ENCODE data around the gene TTC36. TPM values are rescaled to one million over a fixed set of nuclear protein-coding genes. Genes with fewer than 3 reads are reported as not detected.

The TTC36 gene
- total and polyA plus RNA-seq, 9 of the 15 experiments (the other 6 are each of a cell fraction or from before 2014, with no cell fraction given): 0.22 to 0.23 TPM; not detected in 7

DNA sequence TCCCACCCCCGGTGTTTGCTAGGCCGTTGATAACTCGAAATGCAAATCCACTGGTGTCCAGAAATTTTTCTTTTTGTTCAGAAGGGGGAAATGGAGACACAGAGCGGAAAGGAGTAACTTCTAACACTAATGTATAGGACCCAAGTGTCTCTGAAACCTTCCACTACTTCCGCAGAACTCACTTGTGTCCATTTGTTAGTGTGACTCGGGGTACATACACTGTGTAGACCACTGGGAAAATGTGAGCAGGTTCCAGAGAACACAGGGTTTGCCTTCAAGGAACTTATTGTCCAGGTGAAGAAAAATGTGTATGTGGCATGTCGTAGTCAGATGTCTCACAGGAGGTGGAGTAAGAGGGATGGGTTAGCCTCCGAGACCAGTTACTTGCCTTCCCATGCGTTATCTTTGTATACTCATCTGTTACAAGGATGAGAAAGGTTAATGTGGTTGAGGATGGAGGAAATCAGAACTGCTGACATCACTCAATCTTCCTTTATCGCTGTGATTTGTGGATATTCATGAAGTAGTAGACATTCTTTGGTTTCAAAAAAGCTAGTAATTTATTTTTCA, 45.8 kb downstream of the TTC36 start (continued):
- TF ChIP-seq PHF8 (IDR thresholded peaks at IDR 0.05; ENCODE audit: borderline replicate concordance, low read length) (no peak), GTF2F1 (IDR thresholded peaks at IDR 0.05; ENCODE audit: low read depth, low read length) (no peak), PHB2 (IDR thresholded peaks at IDR 0.05; ENCODE audit: low read depth) (no peak), NBN (IDR thresholded peaks at IDR 0.05; ENCODE audit: low read depth) (no peak; the same call in 1 of the 2 replicates), CBFA2T2 (conservative IDR thresholded peaks at IDR 0.05) (peak; percentile 85), RUNX1 (IDR thresholded peaks at IDR 0.05; ENCODE audit: low read depth) (no peak), ZC3H8 (IDR thresholded peaks at IDR 0.05) (no peak), SMARCE1 (IDR thresholded peaks at IDR 0.05) (0 out of 2 replicates have a peak, but pooled peaks have one; percentile 37), RFX7 (CRISPR knock-in tag; IDR thresholded peaks at IDR 0.05) (no peak), PHTF2 (CRISPR knock-in tag; IDR thresholded peaks at IDR 0.05) (no peak), NR4A1 (CRISPR knock-in tag; IDR thresholded peaks at IDR 0.05) (no peak), NR4A1 (tag; IDR thresholded peaks at IDR 0.05) (0 out of 2 replicates have a peak, but pooled peaks have one; percentile 73), RCOR1 (IDR thresholded peaks at IDR 0.05; ENCODE audit: borderline replicate concordance in 1 of 2, low read depth in 2 of 2, low read length in 2 of 2) (peak; percentile 100), ZFPM2 (CRISPR knock-in tag; IDR thresholded peaks at IDR 0.05) (no peak), IFI16 (CRISPR knock-in tag; IDR thresholded peaks at IDR 0.05) (no peak), KLF16 (IDR thresholded peaks at IDR 0.05) (peak; percentile 61), CEBPB (tag; IDR thresholded peaks at IDR 0.05) (no peak), DMBX1 (CRISPR knock-in tag; IDR thresholded peaks at IDR 0.05; ENCODE audit: borderline replicate concordance) (no peak), HDAC2 (IDR thresholded peaks at IDR 0.05) (peak; percentile 100), XRCC4 (IDR thresholded peaks at IDR 0.05; ENCODE audit: extremely low read depth, insufficient read depth, insufficient read length) (no peak), MCM2 (IDR thresholded peaks at IDR 0.05; ENCODE audit: low read depth) (no peak), NFATC3 (IDR thresholded peaks at IDR 0.05) (no peak)
- TF ChIP-seq, protein P1, sequence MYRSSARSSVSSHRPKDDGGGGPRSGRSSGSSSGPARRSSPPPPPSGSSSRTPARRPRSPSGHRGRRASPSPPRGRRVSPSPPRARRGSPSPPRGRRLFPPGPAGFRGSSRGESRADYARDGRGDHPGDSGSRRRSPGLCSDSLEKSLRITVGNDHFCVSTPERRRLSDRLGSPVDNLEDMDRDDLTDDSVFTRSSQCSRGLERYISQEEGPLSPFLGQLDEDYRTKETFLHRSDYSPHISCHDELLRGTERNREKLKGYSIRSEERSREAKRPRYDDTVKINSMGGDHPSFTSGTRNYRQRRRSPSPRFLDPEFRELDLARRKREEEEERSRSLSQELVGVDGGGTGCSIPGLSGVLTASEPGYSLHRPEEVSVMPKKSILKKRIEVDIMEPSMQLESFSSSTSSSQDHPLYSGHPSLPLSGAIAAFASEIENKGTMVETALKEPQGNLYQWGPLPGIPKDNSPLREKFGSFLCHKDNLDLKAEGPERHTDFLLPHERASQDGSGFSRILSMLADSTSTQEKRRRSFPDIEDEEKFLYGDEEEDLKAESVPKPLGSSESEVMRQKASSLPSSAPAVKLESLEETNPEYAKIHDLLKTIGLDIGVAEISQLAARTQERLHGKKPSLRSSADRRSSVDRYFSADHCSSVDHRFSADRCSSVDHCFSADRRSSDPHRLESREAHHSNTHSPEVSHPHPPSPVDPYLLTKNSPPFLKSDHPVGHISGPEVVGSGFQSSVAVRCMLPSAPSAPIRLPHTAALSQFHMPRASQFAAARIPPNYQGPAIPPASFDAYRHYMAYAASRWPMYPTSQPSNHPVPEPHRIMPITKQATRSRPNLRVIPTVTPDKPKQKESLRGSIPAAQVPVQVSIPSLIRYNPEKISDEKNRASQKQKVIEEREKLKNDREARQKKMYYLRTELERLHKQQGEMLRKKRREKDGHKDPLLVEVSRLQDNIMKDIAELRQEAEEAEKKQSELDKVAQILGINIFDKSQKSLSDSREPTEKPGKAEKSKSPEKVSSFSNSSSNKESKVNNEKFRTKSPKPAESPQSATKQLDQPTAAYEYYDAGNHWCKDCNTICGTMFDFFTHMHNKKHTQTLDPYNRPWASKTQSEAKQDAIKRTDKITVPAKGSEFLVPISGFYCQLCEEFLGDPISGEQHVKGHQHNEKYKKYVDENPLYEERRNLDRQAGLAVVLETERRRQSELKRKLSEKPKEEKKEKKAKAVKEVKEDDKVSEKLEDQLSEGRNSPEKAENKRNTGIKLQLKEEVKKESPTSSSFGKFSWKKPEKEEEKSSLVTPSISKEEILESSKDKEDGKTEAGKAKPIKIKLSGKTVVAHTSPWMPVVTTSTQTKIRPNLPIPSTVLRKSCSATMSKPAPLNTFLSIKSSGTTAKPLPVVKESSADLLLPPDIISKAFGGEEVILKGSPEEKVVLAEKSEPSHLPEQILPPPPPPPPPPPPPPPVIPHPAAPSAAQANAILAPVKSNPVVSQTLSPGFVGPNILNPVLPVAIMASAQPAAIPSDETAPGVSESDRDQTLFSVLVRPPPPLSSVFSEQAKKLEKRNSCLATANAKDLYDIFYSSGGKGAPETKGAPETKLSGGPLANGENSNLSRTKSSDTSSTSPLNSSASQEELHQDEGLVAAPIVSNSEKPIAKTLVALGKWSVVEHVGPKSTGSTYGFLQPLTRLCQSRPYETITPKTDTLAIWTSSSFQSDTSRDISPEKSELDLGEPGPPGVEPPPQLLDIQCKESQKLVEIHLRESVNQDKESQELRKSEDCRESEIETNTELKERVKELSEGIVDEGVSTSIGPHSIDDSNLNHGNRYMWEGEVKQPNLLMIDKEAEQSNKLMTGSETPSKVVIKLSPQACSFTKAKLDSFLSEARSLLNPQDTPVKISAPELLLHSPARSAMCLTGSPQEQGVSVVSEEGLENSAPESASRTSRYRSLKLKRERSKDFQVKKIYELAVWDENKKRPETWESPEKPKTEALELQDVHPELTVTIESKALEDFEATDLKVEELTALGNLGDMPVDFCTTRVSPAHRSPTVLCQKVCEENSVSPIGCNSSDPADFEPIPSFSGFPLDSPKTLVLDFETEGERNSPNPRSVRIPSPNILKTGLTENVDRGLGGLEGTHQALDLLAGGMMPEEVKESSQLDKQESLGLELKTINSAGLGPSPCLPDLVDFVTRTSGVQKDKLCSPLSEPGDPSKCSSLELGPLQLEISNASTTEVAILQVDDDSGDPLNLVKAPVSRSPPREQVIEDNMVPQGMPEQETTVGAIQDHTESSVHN (IDR thresholded peaks at IDR 0.05; ENCODE audit: borderline replicate concordance in 1 of 2, low read depth in 1 of 2): no peak
- TF ChIP-seq, protein P2, sequence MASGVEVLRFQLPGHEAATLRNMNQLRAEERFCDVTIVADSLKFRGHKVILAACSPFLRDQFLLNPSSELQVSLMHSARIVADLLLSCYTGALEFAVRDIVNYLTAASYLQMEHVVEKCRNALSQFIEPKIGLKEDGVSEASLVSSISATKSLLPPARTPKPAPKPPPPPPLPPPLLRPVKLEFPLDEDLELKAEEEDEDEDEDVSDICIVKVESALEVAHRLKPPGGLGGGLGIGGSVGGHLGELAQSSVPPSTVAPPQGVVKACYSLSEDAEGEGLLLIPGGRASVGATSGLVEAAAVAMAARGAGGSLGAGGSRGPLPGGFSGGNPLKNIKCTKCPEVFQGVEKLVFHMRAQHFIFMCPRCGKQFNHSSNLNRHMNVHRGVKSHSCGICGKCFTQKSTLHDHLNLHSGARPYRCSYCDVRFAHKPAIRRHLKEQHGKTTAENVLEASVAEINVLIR (CRISPR knock-in tag; IDR thresholded peaks at IDR 0.05): 0 out of 2 replicates have a peak, but pooled peaks have one; percentile 11
